Measurements from ENCODE around the gene TMCO5A. TPM values are rescaled to one million over a fixed set of nuclear protein-coding genes. Genes with fewer than 3 reads are reported as not detected.

The TMCO5A gene
- total and polyA plus RNA-seq, 2 of the 8 experiments (the other 6 are each of a cell fraction or from before 2014, with no cell fraction given) = not detected

GRCh38 chr15:37902126-37902525 is 32.3 kb upstream of the TMCO5A start:
- H4K5ac ChIP-seq (ENCODE audit: insufficient read length, low read depth, low read length) = no peak overlapping the region
- H3K23me2 ChIP-seq (ENCODE audit: low read depth, low read length) = no peaks in the 10 kb centered on the region
- H3K27ac ChIP-seq (ENCODE audit: low read depth, low read length) = no peak overlapping the region
- no peak overlapping the region for H2BK120ac ChIP-seq (replicated peaks; ENCODE audit: low read depth, low read length)
- H3K27me3 ChIP-seq (replicated peaks in 1 of 4; ENCODE audit: control insufficient read depth in 3 of 4, extremely low read depth in 1 of 4, insufficient read depth in 3 of 4, low read length in 3 of 4) = no peaks in the 10 kb centered on the region
- ChIA-PET CTCF (ENCODE audit: partially characterized antibody) (interaction anchor here (0.7 to 3.5 kb wide), 2 partner anchors 10 to 34 kb away, joined by 3 to 17 read pairs; no protein-coding TSS in a partner anchor), POLR2A (ENCODE audit: partially characterized antibody) (no interaction called here)
- no peak overlapping the region for H2AK5ac ChIP-seq (ENCODE audit: low read depth, low read length)
- no peak overlapping the region for H3K23ac ChIP-seq (ENCODE audit: insufficient read length)
- no peak overlapping the region for H3K4ac ChIP-seq (replicated peaks; ENCODE audit: insufficient read length, low read depth, low read length)
- FAIRE-seq = no peak
- H3K4me3 ChIP-seq (ENCODE audit: extremely low read depth in 1 of 4, insufficient read depth in 2 of 4, low read depth in 3 of 4, low read length in 4 of 4) = no peak overlapping the region
- H3K14ac ChIP-seq (ENCODE audit: insufficient read length) = no peak overlapping the region
- no peaks in the 10 kb centered on the region for H3K79me2 ChIP-seq (ENCODE audit: control insufficient read depth in 1 of 2, insufficient read depth in 2 of 2, low read length in 2 of 2)
- H4K91ac ChIP-seq (replicated peaks; ENCODE audit: insufficient read length, low read length) = no peak overlapping the region
- no peak overlapping the region for H4K8ac ChIP-seq (ENCODE audit: extremely low read depth, insufficient read depth, low read length)
- no peak overlapping the region for H3K18ac ChIP-seq (ENCODE audit: extremely low read depth, low read length)
- no peaks in the 10 kb centered on the region for H4K20me1 ChIP-seq (replicated peaks in 1 of 2; ENCODE audit: control insufficient read depth in 1 of 2, insufficient read depth in 2 of 2, low read length in 2 of 2)
- H3K56ac ChIP-seq (replicated peaks; ENCODE audit: insufficient read length, low read depth, low read length) = no peak overlapping the region
- no peaks in the 10 kb centered on the region for H3K4me1 ChIP-seq (replicated peaks in 1 of 4; ENCODE audit: control insufficient read depth in 3 of 4, insufficient read depth in 4 of 4, low read length in 3 of 4)
- no peak overlapping the region for H3K9ac ChIP-seq (replicated peaks in 1 of 4; ENCODE audit: extremely low read depth in 1 of 4, low read depth in 3 of 4, low read length in 3 of 4)
- H2AFZ ChIP-seq (ENCODE audit: low read length) = no peak overlapping the region
- no peak overlapping the region for H2BK12ac ChIP-seq (ENCODE audit: low read depth, low read length)
- H2BK5ac ChIP-seq (ENCODE audit: low read depth, low read length) = no peak overlapping the region
- no peak overlapping the region for H2BK20ac ChIP-seq (ENCODE audit: low read length)
- no peak for DNase-seq (ENCODE audit: low read depth in 1 of 2, low spot score in 2 of 2)
- no peaks in the 10 kb centered on the region for H3K36me3 ChIP-seq (ENCODE audit: control insufficient read depth in 2 of 4, insufficient read depth in 4 of 4, low read length in 3 of 4)
- H2BK15ac ChIP-seq (ENCODE audit: low read length) = no peak overlapping the region
- no peak overlapping the region for H3K4me2 ChIP-seq (ENCODE audit: insufficient read depth in 1 of 2, low read depth in 2 of 2, low read length in 2 of 2)
- no peaks in the 10 kb centered on the region for H3K79me1 ChIP-seq (ENCODE audit: low read depth, low read length)
- no peaks in the 10 kb centered on the region for H3K9me3 ChIP-seq (ENCODE audit: insufficient read depth in 2 of 2, low read depth in 1 of 2, low read length in 1 of 2)
- TF ChIP-seq FOSL1 (IDR thresholded peaks at IDR 0.05; ENCODE audit: insufficient read depth, low read depth, low read length) (no peak), SP2 (IDR thresholded peaks at IDR 0.05; ENCODE audit: low read length) (no peak), KDM1A (IDR thresholded peaks at IDR 0.05; ENCODE audit: borderline replicate concordance, low read length) (no peak), RFX5 (IDR thresholded peaks at IDR 0.05; ENCODE audit: borderline replicate concordance, low read depth, low read length) (no peak), USF2 (IDR thresholded peaks at IDR 0.05; ENCODE audit: low read length) (no peak), GABPA (IDR thresholded peaks at IDR 0.05; ENCODE audit: borderline replicate concordance, insufficient read depth, low read length) (no peak), HDAC2 (IDR thresholded peaks at IDR 0.05; ENCODE audit: borderline replicate concordance in 1 of 2, low read depth in 2 of 2, low read length in 2 of 2) (no peak), HDAC6 (IDR thresholded peaks at IDR 0.05; ENCODE audit: low read depth, low read length) (no peak), CHD1 (IDR thresholded peaks at IDR 0.05; ENCODE audit: low read depth, low read length) (no peak), SIX5 (IDR thresholded peaks at IDR 0.05; ENCODE audit: low read depth, low read length) (no peak)
- TF ChIP-seq, protein P1, sequence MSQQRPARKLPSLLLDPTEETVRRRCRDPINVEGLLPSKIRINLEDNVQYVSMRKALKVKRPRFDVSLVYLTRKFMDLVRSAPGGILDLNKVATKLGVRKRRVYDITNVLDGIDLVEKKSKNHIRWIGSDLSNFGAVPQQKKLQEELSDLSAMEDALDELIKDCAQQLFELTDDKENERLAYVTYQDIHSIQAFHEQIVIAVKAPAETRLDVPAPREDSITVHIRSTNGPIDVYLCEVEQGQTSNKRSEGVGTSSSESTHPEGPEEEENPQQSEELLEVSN (IDR thresholded peaks at IDR 0.05) = no peak

Data from H1 (cell line).